Adrenal gland (tissue), 5 donors: ENCODE measurements around the gene STYXL2.

Source experiments
- CTCF ChIP-seq, 6 experiments: fragments of 450-650 bp in 4 of 6; fragments of 200-600 bp in 2 of 6; sonication (generic) in 1 of 6; IDR thresholded peaks; 1 replicate in 5 of 6; 2 replicates in 1 of 6; pipeline versions ENCODE4 v1.5.1 to v1.8.0; 2016 to 2021; ENCODE audit warnings: antibody characterized with exemption in 6 of 6, mild to moderate bottlenecking in 2 of 6, moderate library complexity in 1 of 6
- POLR2A ChIP-seq, 2 donors: fragments of 450-650 bp; IDR thresholded peaks; one replicate each; pipeline ENCODE4 v1.6.1; 2017; ENCODE audit warnings: antibody characterized with exemption in 2 of 2, mild to moderate bottlenecking in 2 of 2, moderate library complexity in 1 of 2
- donor health status: DM: no; HTN: no; CAD: no.

GRCh38 chr1:167126317-167126716, 32.4 kb downstream of the STYXL2 start:
- no peak for TF ChIP-seq CTCF (IDR thresholded peaks at IDR 0.05)
- no peak for TF ChIP-seq POLR2A (IDR thresholded peaks at IDR 0.05)
